ENCODE measurements around the gene FRAS1.

The FRAS1 gene

GRCh38 chr4:78286281-78286680 lies 229.2 kb downstream of the FRAS1 start:
- TF ChIP-seq TAF1 (IDR thresholded peaks at IDR 0.05; ENCODE audit: borderline replicate concordance, insufficient read depth, low read length) (no peak), FOXP2 (optimal IDR thresholded peaks at IDR 0.05; ENCODE audit: borderline replicate concordance, extremely low read depth, extremely low read length, insufficient read depth) (no peak), REST (IDR thresholded peaks at IDR 0.05; ENCODE audit: insufficient read depth in 1 of 2, low read depth in 2 of 2, low read length in 2 of 2) (no peak), POLR2AphosphoS5 (IDR thresholded peaks at IDR 0.05; ENCODE audit: low read depth, low read length) (no peak), SIN3A (IDR thresholded peaks at IDR 0.05; ENCODE audit: borderline replicate concordance, insufficient read depth, low read length) (no peak)

GRCh38 chr4:78288327-78288726 lies 231.2 kb downstream of the FRAS1 start:
- TF ChIP-seq TAF1 (IDR thresholded peaks at IDR 0.05; ENCODE audit: borderline replicate concordance, insufficient read depth, low read length), result no peak
- TF ChIP-seq POLR2AphosphoS5 (IDR thresholded peaks at IDR 0.05; ENCODE audit: low read depth, low read length), result no peak
- no peak for TF ChIP-seq FOXP2 (optimal IDR thresholded peaks at IDR 0.05; ENCODE audit: borderline replicate concordance, extremely low read depth, extremely low read length, insufficient read depth)
- no peak for TF ChIP-seq REST (IDR thresholded peaks at IDR 0.05; ENCODE audit: insufficient read depth in 1 of 2, low read depth in 2 of 2, low read length in 2 of 2)
- no peak for TF ChIP-seq SIN3A (IDR thresholded peaks at IDR 0.05; ENCODE audit: borderline replicate concordance, insufficient read depth, low read length)

GRCh38 chr4:78291277-78291676 lies 234.2 kb downstream of the FRAS1 start:
- TF ChIP-seq REST (IDR thresholded peaks at IDR 0.05; ENCODE audit: insufficient read depth in 1 of 2, low read depth in 2 of 2, low read length in 2 of 2), result no peak
- no peak for TF ChIP-seq TAF1 (IDR thresholded peaks at IDR 0.05; ENCODE audit: borderline replicate concordance, insufficient read depth, low read length)
- no peak for TF ChIP-seq POLR2AphosphoS5 (IDR thresholded peaks at IDR 0.05; ENCODE audit: low read depth, low read length)
- TF ChIP-seq FOXP2 (optimal IDR thresholded peaks at IDR 0.05; ENCODE audit: borderline replicate concordance, extremely low read depth, extremely low read length, insufficient read depth), result no peak
- TF ChIP-seq SIN3A (IDR thresholded peaks at IDR 0.05; ENCODE audit: borderline replicate concordance, insufficient read depth, low read length), result no peak

GRCh38 chr4:78292341-78292740 lies 235.2 kb downstream of the FRAS1 start:
- TF ChIP-seq FOXP2 (optimal IDR thresholded peaks at IDR 0.05; ENCODE audit: borderline replicate concordance, extremely low read depth, extremely low read length, insufficient read depth) (no peak), REST (IDR thresholded peaks at IDR 0.05; ENCODE audit: insufficient read depth in 1 of 2, low read depth in 2 of 2, low read length in 2 of 2) (no peak), SIN3A (IDR thresholded peaks at IDR 0.05; ENCODE audit: borderline replicate concordance, insufficient read depth, low read length) (no peak), TAF1 (IDR thresholded peaks at IDR 0.05; ENCODE audit: borderline replicate concordance, insufficient read depth, low read length) (no peak), POLR2AphosphoS5 (IDR thresholded peaks at IDR 0.05; ENCODE audit: low read depth, low read length) (no peak)

- TF ChIP-seq FOXP2 (optimal IDR thresholded peaks at IDR 0.05; ENCODE audit: borderline replicate concordance, extremely low read depth, extremely low read length, insufficient read depth), result no peak
- TF ChIP-seq POLR2AphosphoS5 (IDR thresholded peaks at IDR 0.05; ENCODE audit: low read depth, low read length), result no peak
- no peak for TF ChIP-seq TAF1 (IDR thresholded peaks at IDR 0.05; ENCODE audit: borderline replicate concordance, insufficient read depth, low read length)
- no peak for TF ChIP-seq REST (IDR thresholded peaks at IDR 0.05; ENCODE audit: insufficient read depth in 1 of 2, low read depth in 2 of 2, low read length in 2 of 2)
- TF ChIP-seq SIN3A (IDR thresholded peaks at IDR 0.05; ENCODE audit: borderline replicate concordance, insufficient read depth, low read length), result no peak
Measured at GRCh38 chr4:78292856-78293255, 235.7 kb downstream of the FRAS1 start.

All from PFSK-1 (cell line).